ENCODE results near the gene SAG.

The SAG gene

GRCh38 chr2:233362742-233363141 is 55.1 kb downstream of the SAG start:
- Histone ChIP-seq H2BK5ac (ENCODE audit: low read depth, low read length, poor library complexity) (no peak overlapping the region), H3K4ac (ENCODE audit: low read depth, low read length) (no peak overlapping the region), H3K9ac (ENCODE audit: low read length) (no peak overlapping the region), H4K91ac (ENCODE audit: low read depth, low read length) (no peak overlapping the region), H3K14ac (ENCODE audit: low read length) (no peak overlapping the region), H3K27me3 (ENCODE audit: insufficient read depth, low read length) (no peaks in the 10 kb centered on the region), H3K4me1 (ENCODE audit: control insufficient read depth in 1 of 2, insufficient read depth in 2 of 2, low read length in 2 of 2) (peaks cover 14 to 17% of the 10 kb centered on the region in 2 experiments), H4K12ac (ENCODE audit: low read depth, low read length) (no peak overlapping the region), H2BK120ac (ENCODE audit: insufficient read depth, low read length, poor library complexity) (no peak overlapping the region), H3K9me3 (ENCODE audit: insufficient read depth, low read depth, low read length) (no peaks in the 10 kb centered on the region), H3K79me1 (ENCODE audit: low read length) (peaks cover 5% of the 10 kb centered on the region), H2BK12ac (ENCODE audit: low read length) (no peak overlapping the region), H2AK5ac (ENCODE audit: low read length) (no peak overlapping the region), H3K27ac (ENCODE audit: low read depth, low read length) (no peak overlapping the region), H3K36me3 (ENCODE audit: control insufficient read depth in 1 of 2, insufficient read depth in 2 of 2, low read length in 2 of 2) (no peaks in the 10 kb centered on the region), H3K4me2 (ENCODE audit: low read length) (no peak overlapping the region), H4K8ac (ENCODE audit: low read depth, low read length) (no peak overlapping the region), H3K18ac (ENCODE audit: low read length) (no peak overlapping the region), H3K23ac (ENCODE audit: low read length) (no peak overlapping the region), H2AFZ (ENCODE audit: insufficient read depth, low read length, poor library complexity) (no peak overlapping the region), H3K4me3 (ENCODE audit: low read depth, low read length) (no peak overlapping the region), H3K79me2 (ENCODE audit: control insufficient read depth, insufficient read depth, low read length, poor library complexity) (peaks cover 2% of the 10 kb centered on the region)
- WGBS (ENCODE audit: extremely low coverage, insufficient coverage, insufficient read length) = no CpG with 5 or more reads among the region's 2 CpGs
- no peak for DNase-seq

- peaks cover 2% of the 10 kb centered on the region for H3K79me2 ChIP-seq (ENCODE audit: control insufficient read depth, insufficient read depth, low read length, poor library complexity)
- no peak overlapping the region for H2BK120ac ChIP-seq (ENCODE audit: insufficient read depth, low read length, poor library complexity)
- DNase-seq = no peak
- H3K79me1 ChIP-seq (ENCODE audit: low read length) = peaks cover 5% of the 10 kb centered on the region
- no peak overlapping the region for H3K23ac ChIP-seq (ENCODE audit: low read length)
- H2AFZ ChIP-seq (ENCODE audit: insufficient read depth, low read length, poor library complexity) = no peak overlapping the region
- H2AK5ac ChIP-seq (ENCODE audit: low read length) = no peak overlapping the region
- peaks cover 14 to 17% of the 10 kb centered on the region in 2 experiments for H3K4me1 ChIP-seq (ENCODE audit: control insufficient read depth in 1 of 2, insufficient read depth in 2 of 2, low read length in 2 of 2)
- H2BK12ac ChIP-seq (ENCODE audit: low read length) = no peak overlapping the region
- no peaks in the 10 kb centered on the region for H3K9me3 ChIP-seq (ENCODE audit: insufficient read depth, low read depth, low read length)
- H2BK5ac ChIP-seq (ENCODE audit: low read depth, low read length, poor library complexity) = no peak overlapping the region
- H3K27ac ChIP-seq (ENCODE audit: low read depth, low read length) = no peak overlapping the region
- no peak overlapping the region for H3K4me2 ChIP-seq (ENCODE audit: low read length)
- H3K4ac ChIP-seq (ENCODE audit: low read depth, low read length) = no peak overlapping the region
- no peaks in the 10 kb centered on the region for H3K36me3 ChIP-seq (ENCODE audit: control insufficient read depth in 1 of 2, insufficient read depth in 2 of 2, low read length in 2 of 2)
- H3K9ac ChIP-seq (ENCODE audit: low read length) = no peak overlapping the region
- no peak overlapping the region for H3K18ac ChIP-seq (ENCODE audit: low read length)
- H4K91ac ChIP-seq (ENCODE audit: low read depth, low read length) = no peak overlapping the region
- H3K14ac ChIP-seq (ENCODE audit: low read length) = no peak overlapping the region
- H3K27me3 ChIP-seq (ENCODE audit: insufficient read depth, low read length) = no peaks in the 10 kb centered on the region
- no peak overlapping the region for H4K8ac ChIP-seq (ENCODE audit: low read depth, low read length)
- no peak overlapping the region for H4K12ac ChIP-seq (ENCODE audit: low read depth, low read length)
- no peak overlapping the region for H3K4me3 ChIP-seq (ENCODE audit: low read depth, low read length)
- no CpG with 5 or more reads among the region's 6 CpGs for WGBS (ENCODE audit: extremely low coverage, insufficient coverage, insufficient read length)
Measured at GRCh38 chr2:233363744-233364235, 56.2 kb downstream of the SAG start.

- H4K8ac ChIP-seq (ENCODE audit: low read depth, low read length) = no peak overlapping the region
- H3K18ac ChIP-seq (ENCODE audit: low read length) = peak overlapping the region; percentile 26
- H4K12ac ChIP-seq (ENCODE audit: low read depth, low read length) = no peak overlapping the region
- no peaks in the 10 kb centered on the region for H3K36me3 ChIP-seq (ENCODE audit: control insufficient read depth in 1 of 2, insufficient read depth in 2 of 2, low read length in 2 of 2)
- H3K4me2 ChIP-seq (ENCODE audit: low read length) = no peak overlapping the region
- H2BK5ac ChIP-seq (ENCODE audit: low read depth, low read length, poor library complexity) = no peak overlapping the region
- no peak overlapping the region for H2BK120ac ChIP-seq (ENCODE audit: insufficient read depth, low read length, poor library complexity)
- no peaks in the 10 kb centered on the region for H3K79me2 ChIP-seq (ENCODE audit: control insufficient read depth, insufficient read depth, low read length, poor library complexity)
- H2AFZ ChIP-seq (ENCODE audit: insufficient read depth, low read length, poor library complexity) = no peak overlapping the region
- no CpG with 5 or more reads among the region's 6 CpGs for WGBS (ENCODE audit: extremely low coverage, insufficient coverage, insufficient read length)
- H4K91ac ChIP-seq (ENCODE audit: low read depth, low read length) = no peak overlapping the region
- H3K4me1 ChIP-seq (ENCODE audit: control insufficient read depth in 1 of 2, insufficient read depth in 2 of 2, low read length in 2 of 2) = peaks cover 5 to 6% of the 10 kb centered on the region in 2 experiments
- no peak overlapping the region for H3K14ac ChIP-seq (ENCODE audit: low read length)
- no peaks in the 10 kb centered on the region for H3K9me3 ChIP-seq (ENCODE audit: insufficient read depth, low read depth, low read length)
- H3K23ac ChIP-seq (ENCODE audit: low read length) = no peak overlapping the region
- no peaks in the 10 kb centered on the region for H3K27me3 ChIP-seq (ENCODE audit: insufficient read depth, low read length)
- no peak for DNase-seq
- no peak overlapping the region for H3K9ac ChIP-seq (ENCODE audit: low read length)
- peaks cover under 1% of the 10 kb centered on the region for H3K79me1 ChIP-seq (ENCODE audit: low read length)
- no peak overlapping the region for H3K4me3 ChIP-seq (ENCODE audit: low read depth, low read length)
- H3K4ac ChIP-seq (ENCODE audit: low read depth, low read length) = no peak overlapping the region
- H2AK5ac ChIP-seq (ENCODE audit: low read length) = no peak overlapping the region
- H2BK12ac ChIP-seq (ENCODE audit: low read length) = no peak overlapping the region
- H3K27ac ChIP-seq (ENCODE audit: low read depth, low read length) = no peak overlapping the region
Measured at GRCh38 chr2:233365861-233366520, 58.4 kb downstream of the SAG start.

- no peak overlapping the region for H3K27ac ChIP-seq (ENCODE audit: low read depth, low read length)
- H4K12ac ChIP-seq (ENCODE audit: low read depth, low read length) = no peak overlapping the region
- no peak overlapping the region for H2BK120ac ChIP-seq (ENCODE audit: insufficient read depth, low read length, poor library complexity)
- no peak overlapping the region for H4K91ac ChIP-seq (ENCODE audit: low read depth, low read length)
- no peaks in the 10 kb centered on the region for H3K4me1 ChIP-seq (ENCODE audit: control insufficient read depth in 1 of 2, insufficient read depth in 2 of 2, low read length in 2 of 2)
- H3K27me3 ChIP-seq (ENCODE audit: insufficient read depth, low read length) = no peaks in the 10 kb centered on the region
- H2BK12ac ChIP-seq (ENCODE audit: low read length) = no peak overlapping the region
- no peak overlapping the region for H3K23ac ChIP-seq (ENCODE audit: low read length)
- WGBS (ENCODE audit: extremely low coverage, insufficient coverage, insufficient read length) = no CpG with 5 or more reads among the region's 3 CpGs
- no peak overlapping the region for H3K14ac ChIP-seq (ENCODE audit: low read length)
- no peak overlapping the region for H3K4ac ChIP-seq (ENCODE audit: low read depth, low read length)
- no peaks in the 10 kb centered on the region for H3K79me2 ChIP-seq (ENCODE audit: control insufficient read depth, insufficient read depth, low read length, poor library complexity)
- no peaks in the 10 kb centered on the region for H3K79me1 ChIP-seq (ENCODE audit: low read length)
- no peak overlapping the region for H2BK5ac ChIP-seq (ENCODE audit: low read depth, low read length, poor library complexity)
- no peak overlapping the region for H4K8ac ChIP-seq (ENCODE audit: low read depth, low read length)
- H2AK5ac ChIP-seq (ENCODE audit: low read length) = no peak overlapping the region
- H3K36me3 ChIP-seq (ENCODE audit: control insufficient read depth in 1 of 2, insufficient read depth in 2 of 2, low read length in 2 of 2) = no peaks in the 10 kb centered on the region
- H3K9ac ChIP-seq (ENCODE audit: low read length) = no peak overlapping the region
- no peak for DNase-seq
- no peak overlapping the region for H2AFZ ChIP-seq (ENCODE audit: insufficient read depth, low read length, poor library complexity)
- H3K4me2 ChIP-seq (ENCODE audit: low read length) = no peak overlapping the region
- no peak overlapping the region for H3K18ac ChIP-seq (ENCODE audit: low read length)
- H3K9me3 ChIP-seq (ENCODE audit: insufficient read depth, low read depth, low read length) = no peaks in the 10 kb centered on the region
- H3K4me3 ChIP-seq (ENCODE audit: low read depth, low read length) = no peak overlapping the region
Measured at GRCh38 chr2:233367586-233367985, 60.0 kb downstream of the SAG start.
